Activated naive CD4-positive, alpha-beta T cell treated with anti-CD3 and anti-CD28 coated beads, Interleukin-2, amount 10 ng/mL, durations not matched to agents 7 days and 5 days (primary cell): ENCODE measurements around the gene CAVIN1.
"Not testable (repeated sequence)": the region's sequence is repeated elsewhere in the genome, so short reads cannot be mapped to it uniquely, and the experiment has no call there.

ENCODE experiments used
- CTCF ChIA-PET: fragments of 350-600 bp; sonication (Branson Sonifier 250); formaldehyde crosslinking; loops from one replicate; lab custom pipeline; 2021; ENCODE audit warnings: antibody characterized with exemption; lab: Charles Lee
- DNase-seq: peaks from one replicate; pipeline ENCODE4 v3.0.0-alpha.2; 2020
- H3K27ac Mint-ChIP-seq: one replicate; pipeline ENCODE4 v1.8.0; 2021; ENCODE audit warnings: mild to moderate bottlenecking, moderate library complexity, mixed read lengths
- H3K27me3 Mint-ChIP-seq: one replicate; pipeline ENCODE4 v1.8.0; 2021; ENCODE audit warnings: mild to moderate bottlenecking, mixed read lengths
- H3K36me3 Mint-ChIP-seq: one replicate; pipeline ENCODE4 v1.8.0; 2021; ENCODE audit warnings: mixed read lengths
- H3K4me1 Mint-ChIP-seq: one replicate; pipeline ENCODE4 v1.8.0; 2021; ENCODE audit warnings: mixed read lengths
- H3K4me3 Mint-ChIP-seq: one replicate; pipeline ENCODE4 v1.8.0; 2021; ENCODE audit warnings: mild to moderate bottlenecking, moderate library complexity, mixed read lengths
- H3K9me3 Mint-ChIP-seq: one replicate; pipeline ENCODE4 v1.8.0; 2021; ENCODE audit warnings: mixed read lengths

The CAVIN1 gene

DNA sequence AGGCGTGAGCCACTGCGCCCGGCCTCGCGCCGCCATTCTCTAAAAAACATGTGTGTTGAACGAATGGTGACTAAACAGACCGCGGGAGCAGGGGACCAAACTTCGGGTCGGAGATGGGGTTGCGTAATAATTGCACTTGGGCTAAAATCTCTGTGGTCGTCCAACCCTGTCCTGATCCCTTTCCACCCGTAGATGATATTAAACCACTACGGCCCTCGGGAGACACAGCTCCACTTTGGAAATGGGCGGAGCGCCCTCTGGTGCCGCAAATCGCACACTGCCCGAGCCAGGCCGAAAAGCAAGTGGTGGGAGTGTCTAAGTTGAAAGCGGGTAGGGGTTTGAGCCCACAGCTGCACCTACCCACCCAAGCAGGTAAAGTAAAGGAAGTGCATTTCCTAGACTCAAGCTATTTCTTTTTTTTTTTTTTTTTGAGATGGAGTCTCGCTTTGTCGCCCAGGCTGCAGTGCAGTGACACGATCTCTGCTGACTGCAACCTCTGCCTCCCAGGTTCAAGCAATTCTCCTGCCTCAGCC is 17.0 kb downstream of the CAVIN1 start:
- peaks cover 43% of the 10 kb centered on the region for H3K27me3 Mint-ChIP-seq
- no peaks in the 10 kb centered on the region for H3K36me3 Mint-ChIP-seq
- H3K4me3 Mint-ChIP-seq, result no peak overlapping the region
- peak; percentile 87 for DNase-seq
- CTCF ChIA-PET, result interaction anchor here (0.7 to 11.2 kb wide), 31 partner anchors 9 to 448 kb away, joined by 3 to 237 read pairs (median 4); partner anchors contain the start of gene STAT3
- no peak overlapping the region for H3K27ac Mint-ChIP-seq
- H3K9me3 Mint-ChIP-seq, result no peaks in the 10 kb centered on the region
- peaks cover 22% of the 10 kb centered on the region for H3K4me1 Mint-ChIP-seq

DNA sequence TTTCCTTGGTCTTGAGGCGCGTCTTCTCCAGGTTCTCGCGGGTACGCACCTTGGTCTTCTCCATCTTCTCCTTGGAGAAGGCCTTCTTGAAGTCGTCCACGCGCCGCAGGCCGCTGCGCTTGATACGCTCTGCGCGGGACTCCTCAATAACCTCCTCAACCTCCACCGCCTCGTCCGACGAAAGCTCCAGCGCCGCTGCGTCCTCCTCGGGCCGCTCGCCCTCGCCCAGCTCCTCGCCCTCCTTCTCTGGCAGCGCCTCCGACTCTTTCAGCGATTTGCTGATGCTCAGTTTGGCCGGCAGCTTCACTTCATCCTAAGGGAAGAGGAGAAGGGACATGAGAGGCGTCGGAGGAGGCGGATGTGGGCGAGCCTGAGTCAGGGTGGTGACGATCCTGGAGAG is 18.0 kb downstream of the CAVIN1 start:
- H3K27me3 Mint-ChIP-seq, result peaks cover 36% of the 10 kb centered on the region
- H3K4me3 Mint-ChIP-seq, result no peak overlapping the region
- no peak overlapping the region for H3K27ac Mint-ChIP-seq
- H3K36me3 Mint-ChIP-seq, result no peaks in the 10 kb centered on the region
- H3K9me3 Mint-ChIP-seq, result no peaks in the 10 kb centered on the region
- DNase-seq, result no peak
- CTCF ChIA-PET, result interaction anchor here (1.7 to 11.2 kb wide), 10 partner anchors 10 to 223 kb away, joined by 4 to 237 read pairs (median 18); partner anchors contain the start of gene STAT3
- peaks cover 27% of the 10 kb centered on the region for H3K4me1 Mint-ChIP-seq

DNA sequence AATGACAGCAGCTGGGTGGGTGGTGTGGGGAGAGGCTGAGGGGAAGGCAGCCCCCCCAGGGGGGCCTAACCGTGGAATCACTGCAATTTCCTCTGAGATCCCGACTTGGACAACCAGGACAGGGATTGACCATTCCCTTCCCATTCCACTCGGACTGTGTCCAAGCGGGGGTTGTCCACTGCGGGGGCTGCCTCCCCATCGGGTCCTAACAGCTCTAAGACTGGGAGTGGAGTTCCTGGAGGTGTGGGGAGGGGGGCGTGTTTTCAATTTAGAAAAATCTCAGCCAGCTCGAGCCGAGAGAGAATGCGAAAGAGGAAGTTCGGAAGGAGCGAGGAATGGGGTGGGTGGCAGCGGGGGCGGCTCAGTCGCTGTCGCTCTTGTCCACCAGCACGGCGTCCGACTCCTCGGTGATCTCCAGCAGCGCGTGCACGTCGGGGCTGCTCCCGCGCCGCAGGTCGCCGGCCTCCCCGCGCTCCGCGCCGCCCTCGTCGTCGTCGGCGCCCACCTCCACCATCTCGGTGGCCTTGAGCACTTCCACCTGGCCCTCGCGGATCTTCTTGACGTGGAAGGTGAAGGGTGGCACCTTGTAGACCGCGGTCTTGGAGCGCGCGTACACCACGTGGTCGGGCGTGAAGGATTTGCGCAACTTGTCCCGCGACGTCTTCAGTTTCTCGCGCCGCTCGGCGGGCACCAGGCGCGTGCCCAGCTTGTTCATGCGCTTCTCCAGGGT is 18.6 kb downstream of the CAVIN1 start:
- no peak overlapping the region for H3K4me3 Mint-ChIP-seq

DNA sequence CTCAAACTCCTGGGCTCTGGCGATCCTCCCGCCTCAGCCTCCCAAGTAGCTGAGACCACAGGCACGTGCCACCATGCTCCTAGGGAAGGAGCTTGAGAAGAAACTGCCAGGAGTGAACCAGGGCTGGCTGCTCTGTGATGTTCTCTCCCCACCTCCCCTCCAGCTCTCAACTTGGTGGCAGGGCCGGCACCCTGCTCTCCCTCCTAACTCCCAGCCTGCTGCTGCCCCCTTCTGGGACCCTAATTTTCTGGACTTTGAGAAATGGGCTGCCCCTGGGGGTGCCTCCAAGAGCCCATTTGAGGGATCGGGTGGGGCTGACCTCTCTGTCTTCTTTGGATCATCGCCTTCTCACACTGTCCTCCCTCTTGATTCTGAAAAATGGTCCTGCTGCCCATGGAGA is 19.9 kb downstream of the CAVIN1 start:
- Mint-ChIP-seq H3K4me1 (peaks cover 32% of the 10 kb centered on the region), H3K4me3 (no peak overlapping the region), H3K36me3 (no peaks in the 10 kb centered on the region), H3K27me3 (peaks cover 34% of the 10 kb centered on the region), H3K9me3 (no peaks in the 10 kb centered on the region), H3K27ac (peak overlapping the region; percentile 62)
- CTCF ChIA-PET, result interaction anchor here (0.5 to 11.2 kb wide), 28 partner anchors 10 to 385 kb away, joined by 3 to 237 read pairs (median 4); partner anchors contain the start of genes CAVIN1, GHDC, NKIRAS2 and STAT3
- peak; percentile 59 for DNase-seq

More for the DNA sequence above, 18.6 kb downstream of the CAVIN1 start:
- Mint-ChIP-seq H3K27me3 (peaks cover 34% of the 10 kb centered on the region), H3K9me3 (no peaks in the 10 kb centered on the region), H3K4me1 (peaks cover 32% of the 10 kb centered on the region), H3K36me3 (no peaks in the 10 kb centered on the region), H3K27ac (no peak overlapping the region)
- CTCF ChIA-PET, result interaction anchor here (1.3 to 11.2 kb wide), 10 partner anchors 11 to 223 kb away, joined by 4 to 237 read pairs (median 15); partner anchors contain the start of gene STAT3
- DNase-seq, result no peak

DNA sequence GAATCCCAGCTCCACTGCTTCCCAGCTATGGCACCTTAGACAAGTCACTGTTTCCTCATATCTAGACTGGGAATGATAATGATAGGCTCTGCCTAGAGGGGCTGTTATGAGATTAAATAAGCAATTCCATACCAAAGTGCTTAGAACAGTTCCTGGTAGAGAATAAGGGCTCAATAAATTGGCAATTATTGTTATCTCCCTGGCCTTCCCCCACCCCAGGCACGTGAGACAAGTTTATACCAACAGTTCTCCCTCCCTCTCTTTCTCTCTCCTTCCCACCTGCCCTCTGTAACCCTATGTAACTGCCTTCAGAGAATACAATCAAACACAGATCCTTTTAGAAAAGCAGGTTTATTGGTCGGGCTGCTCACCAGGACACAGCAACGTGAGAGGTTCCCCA is 20.9 kb downstream of the CAVIN1 start:
- Mint-ChIP-seq H3K27me3 (peaks cover 29% of the 10 kb centered on the region), H3K27ac (no peak overlapping the region), H3K36me3 (no peaks in the 10 kb centered on the region), H3K9me3 (no peaks in the 10 kb centered on the region), H3K4me3 (no peak overlapping the region), H3K4me1 (peaks cover 28% of the 10 kb centered on the region)
- no peak for DNase-seq
- CTCF ChIA-PET, result interaction anchor here (0.7 to 11.2 kb wide), 10 partner anchors 20 to 214 kb away, joined by 3 to 237 read pairs (median 8); no protein-coding TSS in a partner anchor

DNA sequence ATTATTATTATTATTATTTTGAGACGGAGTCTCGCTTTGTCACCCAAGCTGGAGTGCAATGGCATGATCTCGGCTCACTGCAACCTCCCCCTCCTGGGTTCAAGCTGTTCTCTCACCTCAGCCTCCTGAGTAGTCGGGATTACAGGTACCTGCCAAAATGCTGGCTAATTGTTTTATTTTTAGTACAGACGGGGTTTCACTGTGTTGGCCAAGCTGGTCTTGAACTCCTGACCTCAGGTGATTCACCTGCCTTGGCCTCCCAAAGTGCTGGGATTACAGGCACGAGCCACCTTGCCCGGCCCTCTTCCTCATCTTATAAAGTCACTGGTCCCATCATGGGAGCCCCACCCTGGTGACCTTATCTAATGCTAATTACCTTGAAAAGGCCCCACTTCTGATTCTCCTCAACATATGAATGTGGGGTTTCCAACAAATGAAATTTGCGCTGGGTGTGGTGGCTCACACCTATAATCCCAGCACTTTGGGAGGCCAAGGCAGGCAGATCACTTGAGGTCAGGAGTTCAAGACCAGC is 22.1 kb downstream of the CAVIN1 start:
- H3K4me3 Mint-ChIP-seq, DNase-seq, H3K9me3 Mint-ChIP-seq, H3K36me3 Mint-ChIP-seq: not testable (repeated sequence)
- Mint-ChIP-seq H3K4me1 (peaks cover 21% of the 10 kb centered on the region), H3K27me3 (peaks cover 27% of the 10 kb centered on the region), H3K27ac (peak overlapping the region; percentile 42)
- CTCF ChIA-PET, result interaction anchor here (0.7 to 11.2 kb wide), 4 partner anchors 70 to 112 kb away, joined by 3 to 237 read pairs (median 12); no protein-coding TSS in a partner anchor

DNA sequence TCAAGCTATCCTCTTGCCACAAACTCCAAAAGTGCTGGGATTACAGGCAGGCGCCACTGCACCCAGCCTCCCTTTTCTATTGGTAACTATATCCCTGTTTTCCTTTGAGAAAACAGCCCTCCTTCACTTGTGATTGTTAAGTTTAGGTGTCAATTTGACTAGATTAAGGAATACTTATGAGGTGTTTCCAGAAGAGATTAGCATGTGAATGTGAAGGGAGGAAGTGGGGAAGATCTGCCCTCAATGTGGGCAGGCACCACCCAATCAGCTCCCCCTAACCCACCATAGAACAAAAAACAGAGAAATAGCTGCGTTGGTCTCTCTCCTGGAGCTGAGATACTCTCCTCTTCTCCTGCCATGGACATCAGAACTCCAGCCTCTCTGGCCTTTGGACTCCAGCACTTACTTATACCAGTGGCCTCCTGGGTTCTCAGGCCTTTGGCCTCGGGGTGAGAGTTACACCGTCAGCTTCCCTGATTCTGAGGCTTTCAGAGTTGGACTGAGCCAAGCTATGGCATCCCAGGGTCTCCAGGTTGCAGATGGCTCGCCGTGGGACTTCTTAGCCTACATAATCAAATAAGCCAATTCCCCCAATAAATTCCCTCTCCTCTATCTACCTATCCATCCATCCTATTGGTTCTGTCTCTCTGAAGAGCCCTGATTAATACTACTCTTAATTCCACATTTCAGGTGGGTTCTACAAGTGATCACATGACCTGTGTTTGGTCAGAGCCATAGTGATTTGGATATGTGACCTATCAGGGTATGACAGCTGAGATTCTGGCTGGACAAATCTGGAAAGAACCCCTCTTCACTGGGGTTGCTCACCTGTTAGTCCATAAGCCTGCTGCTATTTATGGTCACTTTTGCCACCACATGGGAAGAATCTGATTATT is 22.9 kb downstream of the CAVIN1 start:
- Mint-ChIP-seq H3K27me3 (peaks cover 25% of the 10 kb centered on the region), H3K9me3 (no peaks in the 10 kb centered on the region), H3K27ac (no peak overlapping the region)

DNA sequence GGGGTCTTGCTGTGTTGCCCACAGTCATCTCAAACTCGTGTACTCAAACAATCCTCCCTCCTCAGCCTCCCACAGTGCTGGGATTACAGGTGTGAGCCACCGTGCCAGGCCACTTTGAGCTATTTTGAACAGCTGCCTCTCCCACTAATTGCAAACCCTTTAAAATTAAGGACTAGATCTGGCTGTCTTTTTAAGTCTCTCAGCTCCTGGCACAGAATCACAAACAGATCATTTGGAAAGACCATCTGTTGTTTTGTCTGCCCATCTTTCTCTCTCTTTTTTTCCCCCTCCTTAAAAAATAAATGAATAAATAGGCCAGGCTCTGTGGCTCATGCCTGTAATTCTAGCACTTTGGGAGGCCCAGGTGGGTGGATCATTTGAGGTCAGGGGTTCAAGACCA is 23.9 kb downstream of the CAVIN1 start:
- Mint-ChIP-seq H3K9me3 (no peaks in the 10 kb centered on the region), H3K4me3 (no peak overlapping the region), H3K36me3 (no peaks in the 10 kb centered on the region), H3K4me1 (peaks cover 23% of the 10 kb centered on the region), H3K27ac (no peak overlapping the region), H3K27me3 (peaks cover 17% of the 10 kb centered on the region)
- no peak for DNase-seq
- CTCF ChIA-PET, result interaction anchor here (1.5 to 11.2 kb wide), 3 partner anchors 64 to 86 kb away, joined by 3 to 237 read pairs (median 20); no protein-coding TSS in a partner anchor

More for the DNA sequence above, 22.9 kb downstream of the CAVIN1 start:
- CTCF ChIA-PET, result interaction anchor here (0.7 to 11.2 kb wide), 5 partner anchors 65 to 111 kb away, joined by 3 to 237 read pairs (median 3); no protein-coding TSS in a partner anchor
- Mint-ChIP-seq H3K36me3 (no peaks in the 10 kb centered on the region), H3K4me3 (no peak overlapping the region), H3K4me1 (peaks cover 19% of the 10 kb centered on the region)
- DNase-seq, result no peak

DNA sequence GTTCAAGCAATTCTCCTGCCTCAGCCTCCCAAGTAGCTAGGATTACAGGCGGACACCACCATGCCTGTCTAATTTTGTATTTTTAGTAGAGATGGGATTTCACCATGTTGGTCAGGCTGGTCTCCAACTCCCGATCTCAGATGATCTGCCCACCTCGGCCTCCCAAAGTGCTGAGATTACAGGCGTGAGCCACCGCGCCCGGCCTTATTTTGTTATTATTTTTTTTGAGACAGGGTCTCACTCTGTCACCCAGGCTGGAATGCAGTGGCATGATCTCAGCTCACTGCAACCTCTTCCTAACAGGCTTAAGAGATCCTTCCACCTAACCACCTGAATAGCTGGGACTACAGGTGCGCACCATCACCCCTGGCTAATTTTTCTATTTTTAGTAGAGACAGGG is 27.5 kb downstream of the CAVIN1 start:
- peaks cover 23% of the 10 kb centered on the region for H3K4me1 Mint-ChIP-seq
- H3K36me3 Mint-ChIP-seq, H3K27ac Mint-ChIP-seq, H3K27me3 Mint-ChIP-seq, DNase-seq, H3K9me3 Mint-ChIP-seq, H3K4me3 Mint-ChIP-seq: not testable (repeated sequence)
- CTCF ChIA-PET, result interaction anchor here (0.8 to 2.4 kb wide), 2 partner anchors 10 to 72 kb away, joined by 3 to 11 read pairs; no protein-coding TSS in a partner anchor

DNA sequence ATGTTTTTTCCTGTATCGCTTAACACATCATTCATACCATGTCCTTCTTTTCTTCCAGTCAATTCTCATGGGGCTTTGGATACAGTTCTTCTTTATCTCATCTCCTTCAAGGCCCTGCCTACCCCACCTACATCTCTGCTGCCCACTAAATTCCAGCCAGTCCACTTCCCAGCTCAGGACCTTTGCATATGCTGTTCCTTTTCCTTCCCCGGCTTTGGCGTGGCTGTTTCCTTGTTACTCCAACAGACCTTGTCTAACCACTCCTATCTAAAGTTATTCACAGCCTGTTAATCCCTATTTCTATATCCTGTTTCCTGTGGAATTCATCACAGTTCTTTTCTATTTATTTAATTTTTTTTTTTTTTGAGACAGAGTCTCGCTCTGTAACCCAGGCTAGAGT is 28.2 kb downstream of the CAVIN1 start:
- Mint-ChIP-seq H3K4me1 (peaks cover 23% of the 10 kb centered on the region), H3K27ac (no peak overlapping the region), H3K9me3 (no peaks in the 10 kb centered on the region), H3K4me3 (no peak overlapping the region), H3K27me3 (no peaks in the 10 kb centered on the region), H3K36me3 (no peaks in the 10 kb centered on the region)
- CTCF ChIA-PET, result interaction anchor here (1.1 to 1.8 kb wide), 2 partner anchors 16 to 83 kb away, joined by 3 to 4 read pairs; no protein-coding TSS in a partner anchor
- no peak for DNase-seq

DNA sequence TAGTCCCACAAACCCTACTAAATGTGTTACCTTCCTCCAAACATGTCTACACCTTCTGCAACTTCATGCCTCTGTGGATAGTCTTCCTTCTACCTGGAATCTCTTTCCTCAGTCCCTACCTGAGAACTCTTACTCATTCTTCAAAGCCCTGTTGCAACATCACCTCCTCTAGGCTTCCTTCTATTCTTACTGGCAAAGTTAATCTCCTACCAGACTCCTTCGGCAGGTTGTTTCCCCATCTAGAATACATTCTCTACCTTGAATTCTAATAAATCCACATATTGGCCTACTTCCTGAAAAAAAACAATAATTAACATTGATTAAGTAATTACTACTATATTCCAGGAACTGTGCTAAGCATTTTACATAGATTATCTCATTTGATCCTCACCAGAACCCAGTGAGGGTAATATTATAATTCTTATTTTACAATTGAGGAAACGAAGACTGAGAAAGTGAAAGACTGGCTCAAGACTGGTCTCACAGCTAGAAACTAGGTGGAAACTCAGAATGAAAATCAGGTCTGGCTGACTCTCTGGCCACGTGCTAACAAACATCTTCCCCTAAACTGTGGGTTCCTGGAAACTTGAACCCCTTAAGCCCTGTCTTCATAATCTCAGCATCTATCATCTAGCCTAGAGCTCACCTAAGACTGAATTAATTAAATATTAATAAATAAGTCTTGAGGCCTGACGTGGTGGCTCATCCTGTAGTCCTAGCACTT is 30.2 kb downstream of the CAVIN1 start:
- no peak overlapping the region for H3K4me3 Mint-ChIP-seq
- no peak overlapping the region for H3K27ac Mint-ChIP-seq
- H3K27me3 Mint-ChIP-seq, result peaks cover 4% of the 10 kb centered on the region
- no peaks in the 10 kb centered on the region for H3K9me3 Mint-ChIP-seq
- CTCF ChIA-PET, result interaction anchor here (0.9 to 3.3 kb wide), 2 partner anchors 11 to 69 kb away, joined by 3 to 18 read pairs; no protein-coding TSS in a partner anchor
- peaks cover 31% of the 10 kb centered on the region for H3K4me1 Mint-ChIP-seq
- DNase-seq, result no peak
- H3K36me3 Mint-ChIP-seq, result no peaks in the 10 kb centered on the region

DNA sequence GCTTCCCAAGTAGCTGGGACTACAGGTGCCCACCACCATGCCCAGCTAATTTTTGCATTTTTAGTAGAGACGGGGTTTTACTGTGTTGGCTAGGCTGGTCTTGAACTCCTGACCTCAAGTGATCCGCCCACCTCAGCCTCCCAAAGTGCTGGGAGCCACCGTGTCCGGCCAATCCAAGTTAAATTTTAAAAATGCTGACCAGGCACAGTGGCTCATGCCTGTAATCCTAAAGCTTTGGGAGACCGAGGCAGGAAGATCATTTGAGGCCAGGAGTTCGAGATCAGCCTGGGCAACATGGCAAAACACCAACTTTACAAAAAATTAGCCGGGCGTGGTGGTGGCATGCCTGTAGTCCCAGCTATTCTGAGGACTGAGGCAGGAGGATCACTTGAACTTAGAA is 31.6 kb downstream of the CAVIN1 start:
- H3K27me3 Mint-ChIP-seq, H3K36me3 Mint-ChIP-seq, H3K4me3 Mint-ChIP-seq, DNase-seq, H3K27ac Mint-ChIP-seq, H3K9me3 Mint-ChIP-seq: not testable (repeated sequence)
- CTCF ChIA-PET, result interaction anchor here (0.6 to 3.3 kb wide), 5 partner anchors 13 to 171 kb away, joined by 3 to 18 read pairs (median 4); no protein-coding TSS in a partner anchor
- peaks cover 40% of the 10 kb centered on the region for H3K4me1 Mint-ChIP-seq
